ENCODE measurements around the gene NPTX2. TPM values are rescaled to one million over a fixed set of nuclear protein-coding genes. Genes with fewer than 3 reads are reported as not detected.
A peak's percentile ranks its signal among the peaks of the same experiment; 100 is the strongest.

The NPTX2 gene
- total RNA-seq, 1 donor from 2014 or later = under 0.01 TPM

DNA sequence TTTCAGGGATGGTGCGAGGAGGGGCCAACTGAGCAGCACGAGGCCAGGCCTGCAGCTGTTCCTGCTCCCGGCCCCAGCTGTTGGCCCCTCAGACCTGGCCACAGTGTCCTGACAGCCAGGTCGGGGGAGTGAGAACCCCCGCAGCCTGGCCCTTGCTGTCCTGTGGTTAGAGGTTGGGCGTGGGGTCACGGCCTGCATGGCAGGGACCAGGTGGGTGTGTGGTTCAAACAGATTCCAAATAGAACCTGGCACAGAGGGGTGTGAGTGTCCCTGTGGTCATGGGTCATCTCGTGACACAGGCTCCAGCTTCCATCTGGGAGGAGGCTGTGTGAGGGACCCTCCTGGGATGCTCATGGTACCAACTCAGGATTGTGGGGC, 10.3 kb downstream of the NPTX2 start:
- Histone ChIP-seq H3K36me3 (ENCODE audit: control insufficient read depth, insufficient read depth, low read length) (no peaks in the 10 kb centered on the region), H3K27me3 (ENCODE audit: control insufficient read depth, insufficient read depth, low read length) (no peaks in the 10 kb centered on the region), H3K4me3 (ENCODE audit: low read depth, low read length) (no peak overlapping the region)
- TF ChIP-seq, protein P1, sequence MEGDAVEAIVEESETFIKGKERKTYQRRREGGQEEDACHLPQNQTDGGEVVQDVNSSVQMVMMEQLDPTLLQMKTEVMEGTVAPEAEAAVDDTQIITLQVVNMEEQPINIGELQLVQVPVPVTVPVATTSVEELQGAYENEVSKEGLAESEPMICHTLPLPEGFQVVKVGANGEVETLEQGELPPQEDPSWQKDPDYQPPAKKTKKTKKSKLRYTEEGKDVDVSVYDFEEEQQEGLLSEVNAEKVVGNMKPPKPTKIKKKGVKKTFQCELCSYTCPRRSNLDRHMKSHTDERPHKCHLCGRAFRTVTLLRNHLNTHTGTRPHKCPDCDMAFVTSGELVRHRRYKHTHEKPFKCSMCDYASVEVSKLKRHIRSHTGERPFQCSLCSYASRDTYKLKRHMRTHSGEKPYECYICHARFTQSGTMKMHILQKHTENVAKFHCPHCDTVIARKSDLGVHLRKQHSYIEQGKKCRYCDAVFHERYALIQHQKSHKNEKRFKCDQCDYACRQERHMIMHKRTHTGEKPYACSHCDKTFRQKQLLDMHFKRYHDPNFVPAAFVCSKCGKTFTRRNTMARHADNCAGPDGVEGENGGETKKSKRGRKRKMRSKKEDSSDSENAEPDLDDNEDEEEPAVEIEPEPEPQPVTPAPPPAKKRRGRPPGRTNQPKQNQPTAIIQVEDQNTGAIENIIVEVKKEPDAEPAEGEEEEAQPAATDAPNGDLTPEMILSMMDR (IDR thresholded peaks at IDR 0.05; ENCODE audit: insufficient read depth, low read length, severe bottlenecking) = no peak
- DNase-seq (ENCODE audit: low read depth) (no peak), FAIRE-seq (no peak)

DNA sequence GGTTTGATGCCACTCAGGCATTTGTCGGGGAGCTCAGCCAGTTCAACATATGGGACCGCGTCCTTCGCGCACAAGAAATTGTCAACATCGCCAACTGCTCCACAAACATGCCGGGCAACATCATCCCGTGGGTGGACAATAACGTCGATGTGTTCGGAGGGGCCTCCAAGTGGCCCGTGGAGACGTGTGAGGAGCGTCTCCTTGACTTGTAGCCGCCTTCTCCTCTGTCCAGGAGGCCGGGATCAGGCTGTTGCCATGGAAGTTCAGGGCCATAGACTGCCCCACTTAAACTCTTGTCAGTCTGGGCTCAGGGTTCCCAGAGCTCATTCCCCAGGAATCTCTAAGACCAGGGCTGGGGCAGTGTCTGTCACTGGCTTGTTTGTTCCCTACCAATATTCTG, 11.3 kb downstream of the NPTX2 start:
- Histone ChIP-seq H3K36me3 (ENCODE audit: control insufficient read depth, insufficient read depth, low read length) (no peaks in the 10 kb centered on the region), H3K27me3 (ENCODE audit: control insufficient read depth, insufficient read depth, low read length) (no peaks in the 10 kb centered on the region), H3K4me3 (ENCODE audit: low read depth, low read length) (no peak overlapping the region)
- DNase-seq (ENCODE audit: low read depth) (no peak), FAIRE-seq (no peak)
- TF ChIP-seq, protein P1 (IDR thresholded peaks at IDR 0.05; ENCODE audit: insufficient read depth, low read length, severe bottlenecking) = no peak

DNA sequence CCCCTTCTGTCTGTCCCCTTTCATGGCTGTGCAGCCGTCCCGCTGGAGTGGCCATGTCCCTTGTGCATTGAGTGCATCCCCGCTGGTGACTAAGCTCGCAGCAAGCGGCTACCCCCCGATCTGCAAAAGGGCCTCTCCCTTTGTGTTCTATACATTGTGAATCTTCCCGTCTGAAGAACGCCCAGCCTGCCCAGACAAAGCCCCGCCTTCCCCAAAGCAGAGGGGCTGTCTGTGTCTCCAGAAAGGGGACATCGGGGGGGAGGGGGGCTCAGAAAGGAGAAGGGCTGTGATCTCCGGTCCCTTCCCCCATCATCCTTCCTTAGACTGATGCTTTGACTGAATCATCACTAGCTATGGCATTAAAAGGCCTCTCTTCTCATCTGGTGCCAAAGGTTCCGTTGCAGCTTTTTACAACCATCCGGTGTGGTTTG, 11.9 kb downstream of the NPTX2 start:
- no peak for DNase-seq (ENCODE audit: low read depth)
- Histone ChIP-seq H3K27me3 (ENCODE audit: control insufficient read depth, insufficient read depth, low read length) (no peaks in the 10 kb centered on the region), H3K36me3 (ENCODE audit: control insufficient read depth, insufficient read depth, low read length) (no peaks in the 10 kb centered on the region), H3K4me3 (ENCODE audit: low read depth, low read length) (no peak overlapping the region)
- TF ChIP-seq, protein P1 (IDR thresholded peaks at IDR 0.05; ENCODE audit: insufficient read depth, low read length, severe bottlenecking) = no peak
- FAIRE-seq = no peak

DNA sequence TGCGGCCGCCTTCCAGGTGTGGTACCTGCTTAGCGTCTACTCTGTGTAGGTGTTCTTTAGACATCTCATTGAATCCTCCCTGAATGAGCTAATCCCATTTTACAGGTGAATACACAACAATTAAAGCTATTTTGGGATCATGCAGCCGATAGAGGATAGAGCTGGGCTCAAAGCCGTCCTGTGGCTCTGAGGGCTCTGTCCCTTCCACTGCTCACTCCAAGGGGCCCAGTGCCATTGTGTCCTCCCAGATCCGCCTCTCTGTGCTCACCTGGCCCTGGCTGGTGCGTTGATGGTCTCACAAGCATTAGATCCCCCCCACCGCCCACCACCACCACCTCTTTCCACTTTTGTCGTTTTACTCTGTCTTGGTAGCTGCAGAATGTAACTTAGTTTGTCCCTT, 13.1 kb downstream of the NPTX2 start:
- DNase-seq (ENCODE audit: low read depth) (no peak), FAIRE-seq (no peak)
- Histone ChIP-seq H3K4me3 (ENCODE audit: low read depth, low read length) (no peak overlapping the region), H3K27me3 (ENCODE audit: control insufficient read depth, insufficient read depth, low read length) (no peaks in the 10 kb centered on the region), H3K36me3 (ENCODE audit: control insufficient read depth, insufficient read depth, low read length) (no peaks in the 10 kb centered on the region)
- TF ChIP-seq, protein P1 (IDR thresholded peaks at IDR 0.05; ENCODE audit: insufficient read depth, low read length, severe bottlenecking) = no peak

DNA sequence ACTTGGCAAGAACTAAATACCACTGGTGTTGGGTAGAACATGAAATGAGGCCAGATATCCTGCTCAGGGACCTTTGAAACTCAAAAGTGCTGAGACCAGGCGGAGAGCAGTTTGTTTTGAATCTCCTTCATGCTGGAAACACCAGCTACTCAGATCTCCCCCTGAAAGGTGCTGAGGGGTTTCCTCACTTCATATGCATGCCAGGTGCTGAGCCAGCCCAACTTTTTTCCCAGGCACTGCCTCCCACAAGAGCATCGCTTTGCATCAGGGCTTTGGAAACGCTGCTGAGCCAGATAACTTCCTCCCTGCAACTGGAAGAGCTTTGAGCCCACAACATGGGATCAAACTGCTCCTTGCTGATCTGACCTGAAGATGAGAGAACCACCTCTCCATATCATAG, 13.7 kb downstream of the NPTX2 start:
- FAIRE-seq (peak; percentile 75), DNase-seq (ENCODE audit: low read depth) (no peak)
- TF ChIP-seq, protein P1 (IDR thresholded peaks at IDR 0.05; ENCODE audit: insufficient read depth, low read length, severe bottlenecking) = no peak
- Histone ChIP-seq H3K36me3 (ENCODE audit: control insufficient read depth, insufficient read depth, low read length) (no peaks in the 10 kb centered on the region), H3K27me3 (ENCODE audit: control insufficient read depth, insufficient read depth, low read length) (no peaks in the 10 kb centered on the region), H3K4me3 (ENCODE audit: low read depth, low read length) (no peak overlapping the region)

DNA sequence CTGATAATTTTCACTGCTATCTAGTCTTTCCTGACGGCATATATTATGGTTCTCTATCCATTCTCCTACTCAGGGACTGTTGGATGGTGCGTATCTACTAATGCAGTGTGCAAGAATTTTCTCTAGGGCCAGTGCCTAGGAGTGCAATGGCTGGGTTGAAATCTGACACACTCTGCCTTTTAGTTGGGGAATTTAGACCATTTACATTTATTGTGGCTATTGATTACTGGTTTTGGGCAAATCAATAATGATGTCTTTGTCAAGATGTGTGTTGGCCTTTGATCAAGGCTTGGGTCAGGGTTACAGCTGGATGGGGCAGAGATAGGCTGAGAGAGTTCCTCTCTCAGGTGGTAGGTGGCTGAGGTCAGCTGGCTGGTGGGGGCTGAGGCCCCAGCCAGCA, 21.8 kb downstream of the NPTX2 start:
- Histone ChIP-seq H3K4me3 (ENCODE audit: low read depth, low read length) (no peak overlapping the region), H3K36me3 (ENCODE audit: control insufficient read depth, insufficient read depth, low read length) (no peaks in the 10 kb centered on the region), H3K27me3 (ENCODE audit: control insufficient read depth, insufficient read depth, low read length) (no peaks in the 10 kb centered on the region)
- TF ChIP-seq, protein P1 (IDR thresholded peaks at IDR 0.05; ENCODE audit: insufficient read depth, low read length, severe bottlenecking) = no peak
- DNase-seq (ENCODE audit: low read depth) (no peak), FAIRE-seq (no peak)

All from bronchial epithelial cell (primary cell).